Measurements from ENCODE around the gene RTN1.

RTN1 gene

GRCh38 chr14:59882957-59883356, 12.4 kb upstream of the RTN1 start:
- Histone ChIP-seq H3K27me3 (ENCODE audit: low read length) (no peaks in the 10 kb centered on the region), H3K79me2 (ENCODE audit: insufficient read depth, low read length) (no peaks in the 10 kb centered on the region), H3K4me3 (ENCODE audit: insufficient read depth, low read length, poor library complexity, severe bottlenecking) (no peak overlapping the region), H3K4me2 (ENCODE audit: low read depth, low read length, poor library complexity, severe bottlenecking) (no peak overlapping the region), H3K9me3 (ENCODE audit: insufficient read depth, low read length) (no peaks in the 10 kb centered on the region), H3K9ac (ENCODE audit: low read length) (no peak overlapping the region), H3F3A (ENCODE audit: insufficient read depth) (no peaks in the 10 kb centered on the region), H4K20me1 (ENCODE audit: low read depth, low read length) (no peaks in the 10 kb centered on the region), H3K9me2 (replicated peaks; ENCODE audit: insufficient read depth, low read length) (no peaks in the 10 kb centered on the region), H2AFZ (ENCODE audit: low read depth, low read length, severe bottlenecking) (no peak overlapping the region), H3K27ac (ENCODE audit: low read depth, low read length) (no peak overlapping the region), H3K36me3 (ENCODE audit: low read length) (no peaks in the 10 kb centered on the region)
- TF ChIP-seq EZH2phosphoT487 (conservative IDR thresholded peaks at IDR 0.05; ENCODE audit: low read length) = no peak
- TF ChIP-seq CTCF (IDR thresholded peaks at IDR 0.05; ENCODE audit: insufficient read depth, low read length, poor library complexity, severe bottlenecking) = peak; percentile 11

- H3F3A ChIP-seq (ENCODE audit: insufficient read depth) = no peaks in the 10 kb centered on the region
- H3K27me3 ChIP-seq (ENCODE audit: low read length) = no peaks in the 10 kb centered on the region
- H3K9me2 ChIP-seq (replicated peaks; ENCODE audit: insufficient read depth, low read length) = no peaks in the 10 kb centered on the region
- TF ChIP-seq CTCF (IDR thresholded peaks at IDR 0.05; ENCODE audit: insufficient read depth, low read length, poor library complexity, severe bottlenecking) = no peak
- no peak for TF ChIP-seq EZH2phosphoT487 (conservative IDR thresholded peaks at IDR 0.05; ENCODE audit: low read length)
- H3K4me3 ChIP-seq (ENCODE audit: insufficient read depth, low read length, poor library complexity, severe bottlenecking) = peak overlapping the region; percentile 47
- no peaks in the 10 kb centered on the region for H3K36me3 ChIP-seq (ENCODE audit: low read length)
- no peak overlapping the region for H3K27ac ChIP-seq (ENCODE audit: low read depth, low read length)
- peak overlapping the region; percentile 16; the same call in 1 of the 2 replicates for H3K9ac ChIP-seq (ENCODE audit: low read length)
- no peaks in the 10 kb centered on the region for H4K20me1 ChIP-seq (ENCODE audit: low read depth, low read length)
- no peaks in the 10 kb centered on the region for H3K79me2 ChIP-seq (ENCODE audit: insufficient read depth, low read length)
- no peaks in the 10 kb centered on the region for H3K9me3 ChIP-seq (ENCODE audit: insufficient read depth, low read length)
- peak overlapping the region; percentile 52 for H3K4me2 ChIP-seq (ENCODE audit: low read depth, low read length, poor library complexity, severe bottlenecking)
- H2AFZ ChIP-seq (ENCODE audit: low read depth, low read length, severe bottlenecking) = peak overlapping the region; percentile 66
These were observed 555 bp upstream of the RTN1 start for GRCh38 chr14:59871166-59871495.

- Histone ChIP-seq H3K9me2 (replicated peaks; ENCODE audit: insufficient read depth, low read length) (no peaks in the 10 kb centered on the region), H3K9ac (ENCODE audit: low read length) (peak overlapping the region; percentile 16; the same call in 1 of the 2 replicates), H4K20me1 (ENCODE audit: low read depth, low read length) (no peaks in the 10 kb centered on the region), H3K27me3 (ENCODE audit: low read length) (no peaks in the 10 kb centered on the region), H3F3A (ENCODE audit: insufficient read depth) (no peaks in the 10 kb centered on the region), H3K36me3 (ENCODE audit: low read length) (no peaks in the 10 kb centered on the region), H3K27ac (ENCODE audit: low read depth, low read length) (no peak overlapping the region), H2AFZ (ENCODE audit: low read depth, low read length, severe bottlenecking) (peak overlapping the region; percentile 66), H3K4me2 (ENCODE audit: low read depth, low read length, poor library complexity, severe bottlenecking) (peak overlapping the region; percentile 52), H3K9me3 (ENCODE audit: insufficient read depth, low read length) (no peaks in the 10 kb centered on the region), H3K4me3 (ENCODE audit: insufficient read depth, low read length, poor library complexity, severe bottlenecking) (peak overlapping the region; percentile 47), H3K79me2 (ENCODE audit: insufficient read depth, low read length) (no peaks in the 10 kb centered on the region)
- TF ChIP-seq CTCF (IDR thresholded peaks at IDR 0.05; ENCODE audit: insufficient read depth, low read length, poor library complexity, severe bottlenecking) (no peak), EZH2phosphoT487 (conservative IDR thresholded peaks at IDR 0.05; ENCODE audit: low read length) (no peak)
These were observed 958 bp downstream of the RTN1 start for GRCh38 chr14:59869381-59870255.
